GM23338 (cell line): ENCODE results near the gene KPNA2. TPM values are rescaled to one million over a fixed set of nuclear protein-coding genes. Genes with fewer than 3 reads are reported as not detected.
A peak's percentile ranks its signal among the peaks of the same experiment; 100 is the strongest.

Source experiments
- ATAC-seq: fragments of 200-7000 bp; cut with Tn5 transposase; 3 replicates; pipeline ENCODE4 v1.9.1; 2020
- DNase-seq: peaks from one replicate; pipeline ENCODE4 v3.0.0-alpha.2; 2015; ENCODE audit warnings: low spot score
- H2AFZ ChIP-seq: fragments of 200-600 bp; sonication (generic); 2 replicates; pipeline ENCODE4 v1.8.0; 2016; ENCODE audit warnings: antibody characterized with exemption, mild to moderate bottlenecking, moderate library complexity
- H3F3A ChIP-seq: fragments of 200-600 bp; sonication (generic); replicated peaks from 2 replicates; pipeline ENCODE4 v1.8.0; 2017; ENCODE audit warnings: antibody characterized with exemption, mixed run types, low read depth
- H3K27ac ChIP-seq: fragments of 200-600 bp; sonication (generic); 2 replicates; pipeline ENCODE4 v1.6.1; 2016; ENCODE audit warnings: low read depth
- H3K27me3 ChIP-seq: fragments of 200-600 bp; sonication (generic); 2 replicates; pipeline ENCODE4 v1.8.0; 2016; ENCODE audit warnings: mild to moderate bottlenecking, mixed run types, moderate library complexity; ENCODE audit not compliant: insufficient read depth
- H3K36me3 ChIP-seq: fragments of 200-600 bp; sonication (generic); 2 replicates; pipeline ENCODE4 v1.8.0; 2016; ENCODE audit warnings: mild to moderate bottlenecking; ENCODE audit not compliant: insufficient read depth
- H3K4me1 ChIP-seq: fragments of 200-600 bp; sonication (generic); 2 replicates; pipeline ENCODE4 v1.8.0; 2016; ENCODE audit warnings: mild to moderate bottlenecking, moderate library complexity; ENCODE audit not compliant: insufficient read depth
- H3K4me2 ChIP-seq: fragments of 200-600 bp; sonication (generic); 2 replicates; pipeline ENCODE4 v1.7.1; 2017; ENCODE audit warnings: mixed run types
- H3K4me3 ChIP-seq: fragments of 200-600 bp; sonication (generic); 2 replicates; pipeline ENCODE4 v1.6.1; 2016; ENCODE audit warnings: mixed run types
- H3K79me2 ChIP-seq: fragments of 200-600 bp; sonication (generic); replicated peaks from 2 replicates; pipeline ENCODE4 v1.8.0; 2017; ENCODE audit warnings: mild to moderate bottlenecking; ENCODE audit not compliant: insufficient read depth
- H3K9me2 ChIP-seq: fragments of 200-600 bp; sonication (generic); 2 replicates; pipeline ENCODE4 v1.8.0; 2017; ENCODE audit not compliant: insufficient read depth
- H4K20me1 ChIP-seq: fragments of 200-600 bp; sonication (generic); replicated peaks from 2 replicates; pipeline ENCODE4 v1.8.0; 2017; ENCODE audit warnings: mild to moderate bottlenecking; ENCODE audit not compliant: insufficient read depth
- H3K27ac Mint-ChIP-seq: 2 replicates; pipeline ENCODE4 v1.8.0; 2020; ENCODE audit warnings: inconsistent platforms, mild to moderate bottlenecking, moderate library complexity, mixed read lengths
- H3K27me3 Mint-ChIP-seq: 3 replicates; pipeline ENCODE4 v1.8.0; 2022; ENCODE audit warnings: low read depth, mild to moderate bottlenecking, moderate library complexity, mixed read lengths, inconsistent platforms; ENCODE audit not compliant: insufficient read depth, poor library complexity
- H3K36me3 Mint-ChIP-seq: 3 replicates; pipeline ENCODE4 v1.8.0; 2021; ENCODE audit warnings: low read depth, mild to moderate bottlenecking, inconsistent platforms, moderate library complexity, mixed read lengths
- H3K4me1 Mint-ChIP-seq: 3 replicates; pipeline ENCODE4 v1.8.0; 2020; ENCODE audit warnings: mild to moderate bottlenecking, inconsistent platforms, mixed read lengths
- H3K4me3 Mint-ChIP-seq: 3 replicates; pipeline ENCODE4 v1.8.0; 2021; ENCODE audit warnings: moderate library complexity, mild to moderate bottlenecking, inconsistent platforms, mixed read lengths
- H3K9me3 Mint-ChIP-seq: 3 replicates; pipeline ENCODE4 v1.8.0; 2020; ENCODE audit warnings: moderate library complexity, mild to moderate bottlenecking, inconsistent platforms, mixed read lengths
- CREB1 ChIP-seq: fragments of 250-450 bp; sonication (Bioruptor Pico); IDR thresholded peaks from 2 replicates; pipeline ENCODE4 v1.5.0; 2020; ENCODE audit warnings: low read depth, mild to moderate bottlenecking, moderate library complexity
- CTCF ChIP-seq, 2 experiments: fragments of 200-600 bp in 1 of 2; sonication (generic) in 1 of 2; conservative IDR thresholded peaks; 2 replicates each; pipeline versions ENCODE4 v1.5.1 to v1.6.1; 2016 to 2017; ENCODE audit warnings: antibody characterized with exemption in 2 of 2, low read depth in 2 of 2, mild to moderate bottlenecking in 2 of 2, moderate library complexity in 1 of 2
- ETS1 ChIP-seq: IDR thresholded peaks from 2 replicates; pipeline ENCODE4 v1.6.1; 2016; ENCODE audit warnings: antibody characterized with exemption
- EZH2 ChIP-seq: fragments of 200-600 bp; sonication (generic); IDR thresholded peaks from one replicate; pipeline ENCODE4 v1.8.0; 2017; ENCODE audit warnings: antibody characterized with exemption, mild to moderate bottlenecking, low read depth; ENCODE audit not compliant: unreplicated experiment
- EZH2phosphoT487 ChIP-seq: fragments of 200-600 bp; sonication (generic); IDR thresholded peaks from one replicate; pipeline ENCODE4 v1.8.1; 2018; ENCODE audit warnings: antibody characterized with exemption; ENCODE audit not compliant: unreplicated experiment
- NANOG ChIP-seq: IDR thresholded peaks from 2 replicates; pipeline ENCODE4 v1.6.1; 2016; ENCODE audit warnings: antibody characterized with exemption, borderline replicate concordance
- POLR2AphosphoS5 ChIP-seq: IDR thresholded peaks from 2 replicates; pipeline ENCODE4 v1.6.1; 2016; ENCODE audit warnings: antibody characterized with exemption, low read depth
- STAT1 ChIP-seq: IDR thresholded peaks from one replicate; pipeline ENCODE4 v1.6.1; 2016; ENCODE audit warnings: antibody characterized with exemption; ENCODE audit not compliant: unreplicated experiment
- ZNF114 ChIP-seq: fragments of 250-450 bp; sonication (Bioruptor Pico); IDR thresholded peaks from 2 replicates; pipeline ENCODE4 v1.5.0; 2020; ENCODE audit warnings: mild to moderate bottlenecking, moderate library complexity
- ZNF331 ChIP-seq: fragments of 250-450 bp; sonication (Bioruptor Pico); IDR thresholded peaks from 2 replicates; pipeline ENCODE4 v1.5.0; 2020; ENCODE audit warnings: low read depth, mild to moderate bottlenecking, moderate library complexity
- polyA plus RNA-seq: library from polyadenylated mRNA; unstranded; fragments of >200 nt; fragmentation: Nextera tagmentation; extraction: Ambion mirVana; gene quantifications from 2 replicates; pipeline ENCODE4 v1.2.1, GENCODE V29; 2016
- total RNA-seq: library from RNA; depleted of rRNA; stranded (reverse); fragments of >200 nt; shearing (Covaris generic); gene quantifications from 2 replicates; pipeline ENCODE4 v1.2.3, GENCODE V29; 2014

KPNA2 gene
- total and polyA plus RNA-seq, 2 experiments from 2014 or later = 375 to 442 TPM

DNA sequence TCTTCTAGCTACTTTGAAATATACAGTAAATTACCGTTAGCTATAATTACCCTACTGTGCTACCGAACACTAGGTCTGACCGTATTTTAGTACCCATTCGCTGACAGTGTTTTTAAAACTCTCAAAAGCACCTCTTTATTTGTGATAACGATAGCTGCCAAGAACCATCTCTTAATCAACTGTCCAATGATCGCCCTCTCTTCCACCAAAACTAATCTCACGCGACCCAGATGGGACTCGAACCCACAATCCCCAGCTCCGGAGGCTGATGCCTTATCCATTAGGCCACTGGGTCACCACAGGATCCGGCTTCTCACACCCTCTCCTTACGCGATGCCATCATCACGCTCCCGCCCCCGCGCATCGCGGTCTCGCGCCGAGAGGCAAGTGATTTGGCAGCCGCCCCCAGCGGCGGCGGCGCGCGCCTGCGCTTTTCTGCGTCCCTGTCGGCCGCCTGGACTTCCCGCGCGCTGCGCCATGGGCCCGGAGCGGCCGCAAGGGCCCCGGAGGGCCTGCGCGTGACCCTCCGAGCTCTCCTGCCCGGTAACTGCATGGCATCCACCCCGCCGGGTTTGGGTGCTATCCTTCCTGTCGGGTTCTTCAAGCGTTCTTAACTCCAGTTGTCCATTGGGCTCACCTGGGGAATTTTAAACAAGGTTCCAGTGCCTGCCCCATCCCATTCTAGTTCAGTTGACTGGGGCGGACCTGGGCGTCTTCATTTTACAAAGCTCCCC is 15.7 kb upstream of the KPNA2 start:
- Histone ChIP-seq H3K4me1 (peaks cover 6% of the 10 kb centered on the region), H3K36me3 (no peaks in the 10 kb centered on the region), H3F3A (peaks cover 2% of the 10 kb centered on the region; the same call in 1 of the 2 replicates), H3K27me3 (no peaks in the 10 kb centered on the region), H3K4me2 (peak overlapping the region; percentile 86), H3K79me2 (no peaks in the 10 kb centered on the region), H4K20me1 (no peaks in the 10 kb centered on the region), H3K27ac (peak overlapping the region; percentile 90), H2AFZ (peak overlapping the region; percentile 83; the same call in 1 of the 2 replicates), H3K9me2 (no peaks in the 10 kb centered on the region), H3K4me3 (peak overlapping the region; percentile 70)
- peak; percentile 94 for DNase-seq
- Mint-ChIP-seq H3K27me3 (peaks cover 30% of the 10 kb centered on the region), H3K4me1 (0 out of 3 replicates have a peak, but pooled peaks cover 4% of the 10 kb centered on the region), H3K36me3 (no peaks in the 10 kb centered on the region), H3K9me3 (peaks cover 5% of the 10 kb centered on the region; the same call in 2 of the 3 replicates), H3K27ac (peak overlapping the region; percentile 92), H3K4me3 (peak overlapping the region; percentile 79)
- peak; percentile 94 for ATAC-seq
- peak; percentile 85 for TF ChIP-seq POLR2AphosphoS5
- no peak for TF ChIP-seq EZH2phosphoT487
- peak; percentile 64 for TF ChIP-seq CREB1 (CRISPR knock-in tag)
- peak; percentile 32; the same call in 1 of the 2 replicates for TF ChIP-seq ZNF331 (CRISPR knock-in tag)
- TF ChIP-seq EZH2 = no peak
- peak; percentile 45; the same call in 1 of the 2 replicates for TF ChIP-seq NANOG
- peak; percentile 61 for TF ChIP-seq ETS1
- TF ChIP-seq CTCF (conservative IDR thresholded peaks at IDR 0.05; ENCODE audit: low read depth in 2 of 2) = peak; percentile 22 to 24; a peak in 3 of 4 replicates
- TF ChIP-seq STAT1 = no peak
- TF ChIP-seq ZNF114 (CRISPR knock-in tag) = 0 out of 2 replicates have a peak, but pooled peaks have one; percentile 59

DNA sequence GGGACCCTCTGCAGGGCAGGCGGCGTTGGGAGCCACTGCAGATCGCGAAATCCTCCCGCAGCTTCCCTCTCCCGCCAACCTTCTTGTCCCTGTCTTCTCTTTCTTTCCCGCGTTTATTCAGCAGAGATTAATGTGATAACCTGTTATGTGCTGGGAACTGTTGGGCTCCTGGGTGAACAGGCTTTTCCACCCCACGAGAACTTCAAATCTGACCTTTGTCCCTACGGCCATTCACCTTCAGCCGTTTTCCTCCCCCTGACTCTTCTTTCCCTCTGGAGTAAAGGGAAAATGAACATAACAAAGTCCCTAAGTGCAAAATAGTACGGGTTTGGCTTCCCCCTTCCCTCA is 15.2 kb upstream of the KPNA2 start:
- Histone ChIP-seq H2AFZ (peak overlapping the region; percentile 83; the same call in 1 of the 2 replicates), H3K4me2 (peak overlapping the region; percentile 86), H3K36me3 (no peaks in the 10 kb centered on the region), H3F3A (peaks cover 2% of the 10 kb centered on the region; the same call in 1 of the 2 replicates), H4K20me1 (no peaks in the 10 kb centered on the region), H3K27ac (peak overlapping the region; percentile 90), H3K4me1 (peaks cover 6% of the 10 kb centered on the region), H3K27me3 (no peaks in the 10 kb centered on the region), H3K79me2 (no peaks in the 10 kb centered on the region), H3K9me2 (no peaks in the 10 kb centered on the region), H3K4me3 (peak overlapping the region; percentile 70)
- Mint-ChIP-seq H3K36me3 (no peaks in the 10 kb centered on the region), H3K4me3 (peak overlapping the region; percentile 79), H3K4me1 (0 out of 3 replicates have a peak, but pooled peaks cover 4% of the 10 kb centered on the region), H3K27me3 (peaks cover 30% of the 10 kb centered on the region), H3K27ac (peak overlapping the region; percentile 92), H3K9me3 (peaks cover 5% of the 10 kb centered on the region; the same call in 2 of the 3 replicates)
- DNase-seq = no peak
- ATAC-seq = peak; percentile 7
- no peak for TF ChIP-seq ZNF114 (CRISPR knock-in tag)
- no peak for TF ChIP-seq CREB1 (CRISPR knock-in tag)
- TF ChIP-seq POLR2AphosphoS5 = no peak
- TF ChIP-seq CTCF (conservative IDR thresholded peaks at IDR 0.05; ENCODE audit: low read depth in 2 of 2) = no peak
- TF ChIP-seq NANOG = no peak
